Upper lobe of right lung (tissue), 1 donor: ENCODE results near the gene HERC3. TPM values are rescaled to one million over a fixed set of nuclear protein-coding genes. Genes with fewer than 3 reads are reported as not detected.
A peak's percentile ranks its signal among the peaks of the same experiment; 100 is the strongest.

Experiments
- ATAC-seq: fragments of 200-7000 bp; cut with Tn5 transposase; one replicate; pipeline ENCODE4 v1.9.1; 2020; ENCODE audit warnings: mild to moderate bottlenecking, moderate library complexity
- DNase-seq: peaks from one replicate; pipeline ENCODE4 v3.0.0-alpha.2; 2020
- H3K27ac ChIP-seq: fragments of 200-600 bp; one replicate; pipeline ENCODE4 v1.8.0; 2022
- H3K27me3 ChIP-seq: fragments of 200-600 bp; one replicate; pipeline ENCODE4 v1.8.0; 2022; ENCODE audit warnings: mild to moderate bottlenecking
- H3K36me3 ChIP-seq: fragments of 200-600 bp; one replicate; pipeline ENCODE4 v1.8.0; 2022
- H3K4me1 ChIP-seq: fragments of 200-600 bp; one replicate; pipeline ENCODE4 v1.8.0; 2022
- H3K4me3 ChIP-seq: fragments of 200-600 bp; one replicate; pipeline ENCODE4 v1.8.0; 2022; ENCODE audit warnings: mild to moderate bottlenecking
- H3K9me3 ChIP-seq: fragments of 200-600 bp; one replicate; pipeline ENCODE4 v1.8.0; 2022
- intact Hi-C: fragments of 100-400 bp; cut with DNase I; formaldehyde crosslinking; loops from one replicate; pipeline ENCODE4 v1.11.0; 2022
- total RNA-seq: library from RNA; stranded (reverse); fragmentation: NEBNext Ultra II Directional; extraction: Animal tissue kit (Norgen Biotek cat#: 25700); gene quantifications from one replicate; pipeline ENCODE4 v1.2.1, GENCODE V29; 2021
- TF ChIP-seq, protein P1 (sequence below): fragments of 200-600 bp; IDR thresholded peaks from one replicate; pipeline ENCODE4 v1.8.0; 2022; ENCODE audit warnings: antibody characterized with exemption
- donor health status: DM: no; HTN: yes; CAD: no; lungs with severe emphysema.

Gene HERC3
- total RNA-seq, 1 donor from 2014 or later, result 50.0 TPM

GRCh38 chr4:88706574-88706973 lies 114.3 kb downstream of the HERC3 start:
- Histone ChIP-seq H3K9me3 (no peaks in the 10 kb centered on the region), H3K4me1 (no peaks in the 10 kb centered on the region), H3K4me3 (no peak overlapping the region), H3K27ac (no peak overlapping the region), H3K36me3 (peaks cover 54% of the 10 kb centered on the region), H3K27me3 (no peaks in the 10 kb centered on the region)
- peak; percentile 80 for ATAC-seq
- DNase-seq, result no peak
- TF ChIP-seq, protein P1, sequence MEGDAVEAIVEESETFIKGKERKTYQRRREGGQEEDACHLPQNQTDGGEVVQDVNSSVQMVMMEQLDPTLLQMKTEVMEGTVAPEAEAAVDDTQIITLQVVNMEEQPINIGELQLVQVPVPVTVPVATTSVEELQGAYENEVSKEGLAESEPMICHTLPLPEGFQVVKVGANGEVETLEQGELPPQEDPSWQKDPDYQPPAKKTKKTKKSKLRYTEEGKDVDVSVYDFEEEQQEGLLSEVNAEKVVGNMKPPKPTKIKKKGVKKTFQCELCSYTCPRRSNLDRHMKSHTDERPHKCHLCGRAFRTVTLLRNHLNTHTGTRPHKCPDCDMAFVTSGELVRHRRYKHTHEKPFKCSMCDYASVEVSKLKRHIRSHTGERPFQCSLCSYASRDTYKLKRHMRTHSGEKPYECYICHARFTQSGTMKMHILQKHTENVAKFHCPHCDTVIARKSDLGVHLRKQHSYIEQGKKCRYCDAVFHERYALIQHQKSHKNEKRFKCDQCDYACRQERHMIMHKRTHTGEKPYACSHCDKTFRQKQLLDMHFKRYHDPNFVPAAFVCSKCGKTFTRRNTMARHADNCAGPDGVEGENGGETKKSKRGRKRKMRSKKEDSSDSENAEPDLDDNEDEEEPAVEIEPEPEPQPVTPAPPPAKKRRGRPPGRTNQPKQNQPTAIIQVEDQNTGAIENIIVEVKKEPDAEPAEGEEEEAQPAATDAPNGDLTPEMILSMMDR, result peak; percentile 54
- intact Hi-C loops, result no loop called here

- H3K27ac ChIP-seq, result no peak overlapping the region
- TF ChIP-seq, protein P1, result no peak
- H3K4me3 ChIP-seq, result no peak overlapping the region
- no peaks in the 10 kb centered on the region for H3K9me3 ChIP-seq
- no peaks in the 10 kb centered on the region for H3K4me1 ChIP-seq
- H3K27me3 ChIP-seq, result no peaks in the 10 kb centered on the region
- DNase-seq (no peak), ATAC-seq (no peak)
- intact Hi-C loops, result no loop called here
- H3K36me3 ChIP-seq, result peaks cover 51% of the 10 kb centered on the region
Observed at GRCh38 chr4:88709989-88710388, 117.7 kb downstream of the HERC3 start.

- ATAC-seq (no peak), DNase-seq (no peak)
- no peaks in the 10 kb centered on the region for H3K27me3 ChIP-seq
- no peak overlapping the region for H3K27ac ChIP-seq
- TF ChIP-seq, protein P1, result no peak
- intact Hi-C loops, result no loop called here
- H3K9me3 ChIP-seq, result no peaks in the 10 kb centered on the region
- H3K4me3 ChIP-seq, result no peak overlapping the region
- H3K4me1 ChIP-seq, result no peaks in the 10 kb centered on the region
- H3K36me3 ChIP-seq, result peaks cover 32% of the 10 kb centered on the region
Observed at GRCh38 chr4:88713782-88714181, 121.5 kb downstream of the HERC3 start.

DNA sequence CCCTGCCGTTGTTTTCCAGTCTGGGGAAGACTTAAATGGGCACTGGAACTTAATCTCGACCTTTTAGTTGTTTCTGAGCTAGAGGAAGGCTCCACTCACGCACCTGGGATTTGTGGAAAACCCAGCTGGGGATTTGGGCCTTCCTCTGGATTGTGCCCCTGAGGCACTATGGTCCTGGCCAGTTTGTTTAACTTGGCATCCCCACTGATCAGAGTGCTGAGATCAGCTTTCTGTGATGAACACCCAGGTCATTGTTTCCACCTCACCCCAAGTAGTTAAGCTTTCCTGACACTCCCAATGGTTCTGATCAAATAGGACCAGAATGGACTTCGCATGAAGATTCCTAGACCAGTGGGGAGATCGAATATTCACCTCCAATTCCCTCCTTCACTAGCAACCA lies 125.8 kb downstream of the HERC3 start:
- TF ChIP-seq, protein P1, result no peak
- no peaks in the 10 kb centered on the region for H3K27me3 ChIP-seq
- DNase-seq (no peak), ATAC-seq (no peak)
- H3K27ac ChIP-seq, result no peak overlapping the region
- no peaks in the 10 kb centered on the region for H3K9me3 ChIP-seq
- H3K36me3 ChIP-seq, result no peaks in the 10 kb centered on the region
- intact Hi-C loops, result no loop called here
- H3K4me1 ChIP-seq, result no peaks in the 10 kb centered on the region
- H3K4me3 ChIP-seq, result no peak overlapping the region

GRCh38 chr4:88719381-88719780 lies 127.1 kb downstream of the HERC3 start:
- H3K9me3 ChIP-seq, result no peaks in the 10 kb centered on the region
- ATAC-seq, result no peak

More at GRCh38 chr4:88719381-88719780, 127.1 kb downstream of the HERC3 start:
- Histone ChIP-seq H3K4me1 (no peaks in the 10 kb centered on the region), H3K27me3 (no peaks in the 10 kb centered on the region), H3K27ac (no peak overlapping the region), H3K4me3 (no peak overlapping the region), H3K36me3 (peaks cover 7% of the 10 kb centered on the region)
- no peak for DNase-seq
- intact Hi-C loops, result no loop called here
- TF ChIP-seq, protein P1, result no peak
